SK-N-DZ (cell line): ENCODE results near the gene PLA2G2F.
"Not testable (repeated sequence)": the region's sequence is repeated elsewhere in the genome, so short reads cannot be mapped to it uniquely, and the experiment has no call there.

ENCODE experiments used
- DNase-seq: peaks from one replicate; pipeline ENCODE4 v3.0.0-alpha.2; 2015; ENCODE audit warnings: low spot score

Gene PLA2G2F

DNA sequence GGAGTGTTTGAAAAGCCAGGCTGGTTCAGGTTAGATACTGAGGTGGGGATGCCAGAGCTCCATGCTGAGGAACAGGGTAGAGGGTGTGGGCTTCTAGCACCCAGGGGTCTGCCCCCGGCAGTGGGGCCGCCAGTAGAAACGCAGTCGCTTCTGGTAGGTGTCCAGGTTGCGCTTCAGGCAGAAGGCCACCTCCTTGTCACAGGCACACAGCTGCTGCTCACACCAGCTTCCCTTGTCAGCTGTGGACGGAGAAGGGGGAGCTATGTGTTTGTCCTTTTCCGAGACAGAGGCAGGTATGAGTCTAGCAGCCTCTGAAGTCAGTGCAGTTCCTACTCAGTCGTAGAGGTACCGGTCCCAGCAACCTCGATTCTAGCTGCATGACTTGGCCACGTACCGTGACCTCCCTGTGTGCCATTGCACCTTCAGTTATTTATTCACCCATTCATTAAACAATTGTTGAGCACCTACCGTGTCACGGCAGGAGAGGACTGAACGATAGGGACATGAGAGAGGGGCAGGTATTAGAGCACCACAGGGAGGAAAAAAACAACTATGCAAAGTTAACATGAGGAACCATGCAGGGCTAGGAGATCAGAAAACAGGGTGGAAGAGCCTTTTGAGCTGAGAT, 25.0 kb upstream of the PLA2G2F start:
- DNase-seq: no peak

DNA sequence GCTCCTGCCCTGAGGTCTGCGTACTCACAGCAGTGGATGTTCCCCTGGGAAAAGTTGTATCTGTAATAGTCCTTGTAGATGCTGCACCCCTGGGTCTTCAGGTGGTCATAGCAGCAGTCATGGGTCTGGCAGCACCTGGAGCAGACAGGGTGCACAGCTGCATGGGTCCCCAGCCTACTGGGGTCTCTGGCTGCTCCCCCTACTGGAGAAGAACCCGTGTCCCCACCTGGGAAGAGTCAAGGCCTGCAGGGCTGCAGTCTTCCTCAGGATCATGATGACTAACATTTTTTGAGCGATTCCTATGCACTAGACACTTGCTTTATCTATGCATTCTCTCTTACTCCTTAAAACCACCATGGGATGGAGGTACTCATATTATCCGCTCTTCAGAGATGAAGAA, 23.6 kb upstream of the PLA2G2F start:
- no peak for DNase-seq

DNA sequence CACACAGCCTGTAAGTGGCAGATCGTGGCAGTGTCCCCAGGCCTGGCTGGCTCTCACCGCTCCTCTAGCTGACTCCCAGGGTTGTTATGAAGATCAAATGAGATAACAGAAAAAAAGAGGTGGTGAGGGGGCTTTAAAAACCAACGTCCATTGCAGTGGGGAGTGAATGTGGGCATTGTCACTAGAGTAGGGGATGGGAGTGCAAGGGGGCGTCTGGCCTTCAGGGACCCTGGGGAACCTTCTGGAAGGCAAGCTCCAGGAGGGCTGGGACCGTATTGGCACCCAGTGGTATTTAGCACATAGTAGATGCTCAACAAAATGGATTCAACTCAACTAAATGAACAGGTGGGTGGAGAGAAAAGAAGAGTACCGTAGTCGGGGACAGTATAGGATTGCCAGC, 23.2 kb upstream of the PLA2G2F start:
- DNase-seq: no peak

DNA sequence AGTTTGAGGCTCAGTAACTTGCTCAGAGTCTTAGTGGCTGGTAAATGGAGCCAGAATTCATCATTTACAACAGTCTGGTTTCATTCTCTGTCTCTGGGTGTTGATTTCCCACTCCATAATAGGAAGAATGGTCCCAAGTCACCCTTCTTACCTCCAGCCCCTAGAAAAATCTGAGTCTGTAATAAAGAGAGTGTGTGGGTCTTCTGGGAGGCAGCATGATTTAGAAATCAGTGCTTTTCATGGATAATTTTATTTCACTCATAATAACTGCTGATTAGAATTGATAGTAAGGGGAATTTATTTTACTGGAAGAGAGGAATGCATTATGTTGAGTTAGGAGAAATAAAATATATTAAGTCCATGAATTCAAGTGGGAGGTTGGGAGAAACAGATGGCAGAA, 21.9 kb upstream of the PLA2G2F start:
- no peak for DNase-seq

DNA sequence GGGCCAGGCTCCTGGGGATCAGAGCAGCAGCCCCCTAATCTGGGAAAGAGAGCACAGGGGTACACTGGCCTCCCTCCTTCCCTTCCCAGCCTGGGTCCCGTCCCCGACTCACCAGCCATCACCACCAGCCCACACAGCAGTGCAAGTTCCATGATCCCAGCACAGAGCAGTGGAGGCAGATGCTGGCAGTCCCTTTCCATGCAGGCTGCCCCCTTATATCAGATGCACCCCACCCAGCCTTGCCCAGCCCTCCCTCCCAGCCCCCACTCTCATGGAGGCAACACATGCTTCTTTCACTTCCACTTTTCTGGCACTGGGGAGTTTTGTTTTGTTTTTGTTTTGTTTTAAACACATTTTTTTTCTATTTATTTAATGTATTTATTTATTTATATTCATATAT, 19.8 kb upstream of the PLA2G2F start, which contains the start of gene PLA2G2D:
TSS of gene PLA2G2D (minus strand) at position 190 of the 400 bp plus-strand sequence. CDS start at position 152, 38 bp downstream.
- no peak for DNase-seq

DNA sequence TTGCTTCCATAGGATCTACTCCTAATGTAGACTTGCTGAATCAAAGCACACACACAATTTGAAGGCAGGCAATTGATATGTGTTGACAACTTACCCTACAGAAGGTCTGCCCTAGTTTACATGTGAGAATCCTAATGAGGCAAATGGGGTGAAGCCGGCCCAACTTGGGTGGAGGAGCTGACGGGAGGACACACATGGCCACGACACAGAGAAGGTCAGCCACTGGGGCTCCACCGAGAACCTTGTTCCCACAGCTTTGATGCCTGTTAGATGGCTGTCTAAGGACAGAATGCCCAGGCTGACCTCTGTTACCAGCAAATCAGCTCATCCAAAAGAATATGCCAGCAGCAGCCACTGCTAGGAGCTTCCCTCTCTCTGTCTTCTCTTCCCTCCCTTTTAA, 18.3 kb upstream of the PLA2G2F start:
- DNase-seq: no peak

DNA sequence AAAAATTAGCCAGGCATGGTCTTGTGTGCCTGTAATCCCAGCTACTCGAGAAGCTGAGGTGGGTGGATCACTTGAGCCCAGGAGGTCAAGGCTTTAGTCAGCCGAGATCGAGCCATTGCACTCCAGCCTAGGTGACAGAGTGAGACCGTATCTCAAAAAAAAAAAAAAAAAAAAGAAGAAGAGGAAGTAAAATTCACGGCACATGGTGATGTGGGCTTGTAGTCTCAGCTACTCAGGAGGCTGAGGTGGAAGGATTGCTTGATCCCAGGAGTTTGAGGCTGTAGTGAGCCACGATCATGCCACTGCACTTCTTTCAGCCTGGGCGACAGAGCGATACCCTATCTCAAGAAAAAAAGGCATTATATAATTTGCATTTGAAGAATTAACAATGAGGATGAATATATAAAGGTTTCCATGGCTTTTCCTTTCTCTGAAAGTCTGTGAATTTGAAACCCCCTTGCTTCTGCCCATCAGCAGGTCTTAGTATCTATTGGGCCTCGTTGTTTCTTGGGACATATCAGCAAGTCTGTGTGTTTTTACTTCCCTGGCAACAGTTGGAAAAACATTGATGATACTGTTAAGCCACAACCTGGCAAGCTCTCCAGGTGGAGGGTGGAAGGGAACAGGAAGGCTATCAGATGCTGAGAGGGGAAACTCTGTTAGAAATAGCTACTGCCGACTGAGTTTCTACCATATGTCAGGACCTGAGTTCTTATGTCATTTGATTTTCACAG, 15.2 kb upstream of the PLA2G2F start:
- no peak for DNase-seq

DNA sequence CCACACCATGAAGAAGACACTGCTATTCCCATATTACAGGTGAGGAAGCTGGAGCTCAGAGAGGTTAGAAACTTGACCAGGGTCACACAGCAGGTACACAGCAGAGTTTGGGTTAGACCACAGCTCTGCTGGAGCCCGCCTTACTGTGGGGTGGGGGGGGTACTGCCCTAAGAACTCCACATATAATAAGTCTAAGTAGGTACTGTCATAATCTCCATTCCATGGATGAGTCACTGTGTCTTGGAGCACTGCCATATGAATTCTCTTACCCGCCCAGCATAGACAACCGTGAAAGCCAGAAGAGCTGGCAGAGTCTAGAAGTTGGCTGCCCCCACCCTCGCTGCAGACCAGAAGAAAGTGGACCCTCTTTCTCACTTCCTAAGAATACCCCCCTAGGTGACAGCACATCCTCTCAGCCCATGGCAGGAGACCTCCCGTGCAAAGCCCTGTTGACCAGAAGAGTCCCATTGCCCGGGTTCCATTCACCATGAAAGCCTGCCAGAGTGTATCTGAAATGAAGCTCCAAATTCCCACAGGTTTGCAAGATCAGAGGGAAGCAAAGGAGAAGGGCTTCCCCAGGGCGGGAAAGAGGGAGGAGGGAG, 14.6 kb upstream of the PLA2G2F start:
- DNase-seq: no peak

DNA sequence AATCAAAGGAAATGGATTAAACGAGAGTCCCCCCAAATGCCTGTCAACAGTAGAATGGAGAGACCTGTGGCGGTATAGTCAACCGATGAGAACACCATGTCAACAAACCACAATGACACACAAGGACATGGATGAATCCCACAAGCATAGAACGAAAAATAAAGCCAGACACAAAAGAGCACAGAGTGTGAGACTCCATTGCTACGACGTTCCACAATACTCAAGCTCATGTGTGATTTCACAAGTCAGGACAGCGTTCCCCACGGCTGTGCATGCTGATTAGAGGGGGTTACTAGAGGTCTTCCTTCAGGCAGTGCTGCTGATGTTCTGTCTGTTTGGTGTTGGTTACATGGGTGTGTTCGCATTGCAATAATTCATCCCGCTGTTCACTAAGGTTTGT, 14.0 kb upstream of the PLA2G2F start:
- no peak for DNase-seq

DNA sequence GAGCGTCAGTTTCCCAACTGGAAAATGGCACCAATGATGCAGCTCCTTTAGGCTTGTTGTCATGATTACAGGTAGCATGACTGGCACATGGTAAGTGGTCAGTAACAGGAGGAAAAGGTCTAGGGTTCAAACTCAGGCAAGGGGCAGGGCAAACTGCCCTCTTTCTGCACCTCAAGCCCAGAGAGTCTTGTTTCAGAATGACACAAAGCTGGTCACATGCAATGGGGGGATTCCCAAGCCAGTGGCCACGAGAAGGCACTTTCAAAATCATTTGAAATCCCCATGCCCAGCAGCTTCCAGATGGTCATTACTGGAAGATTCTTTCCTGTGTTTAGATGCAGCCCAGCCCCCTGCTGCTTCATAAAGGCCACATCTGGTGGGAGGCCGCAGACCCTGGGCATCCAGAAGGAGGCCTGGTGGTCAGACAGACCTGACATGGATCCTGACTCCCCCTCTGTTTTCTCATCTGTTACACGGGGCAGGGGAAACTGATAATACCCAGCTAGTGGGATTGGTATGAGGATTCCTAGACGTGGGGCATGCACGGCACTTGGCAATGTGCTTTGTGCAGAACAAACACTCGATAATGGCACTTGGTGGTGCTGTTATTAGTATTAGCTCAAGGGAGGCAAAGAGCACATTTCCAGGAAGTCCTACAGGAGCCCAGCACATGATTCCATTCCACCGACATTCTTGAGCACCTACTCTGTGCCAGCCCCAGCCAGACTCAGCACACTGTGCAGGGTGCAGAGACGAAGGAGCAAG, 12.9 kb upstream of the PLA2G2F start:
- DNase-seq: no peak

DNA sequence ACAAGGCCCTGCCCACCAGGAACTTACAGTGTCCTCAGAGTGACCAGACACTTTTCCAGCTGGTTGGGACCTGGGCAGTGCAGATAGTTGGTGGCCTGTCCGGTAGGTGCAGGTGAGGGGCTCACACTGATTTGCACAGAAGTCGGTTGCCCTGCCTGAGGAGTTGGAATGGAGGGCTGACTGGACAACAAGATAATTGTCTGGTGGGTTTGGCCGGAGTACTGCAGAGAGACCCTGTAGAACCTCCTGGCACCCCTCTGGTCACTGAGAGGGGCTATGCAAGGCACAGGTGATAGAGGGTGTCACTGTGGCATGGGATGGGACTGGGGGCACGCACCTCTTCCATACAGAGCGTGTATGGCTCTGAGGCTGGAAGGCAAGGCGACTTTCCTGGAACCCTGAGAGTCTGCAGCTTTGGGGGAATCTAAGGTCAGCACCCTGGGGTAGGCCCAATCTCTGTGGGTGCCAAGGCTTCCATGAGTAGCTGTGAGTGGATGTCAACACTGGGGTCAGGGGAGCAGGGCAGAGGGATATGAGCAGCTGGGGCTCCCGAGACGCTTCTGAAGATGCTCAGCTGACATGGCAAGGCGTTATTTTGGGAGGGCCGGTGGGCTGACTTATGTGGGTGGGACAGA, 12.2 kb upstream of the PLA2G2F start:
- no peak for DNase-seq

DNA sequence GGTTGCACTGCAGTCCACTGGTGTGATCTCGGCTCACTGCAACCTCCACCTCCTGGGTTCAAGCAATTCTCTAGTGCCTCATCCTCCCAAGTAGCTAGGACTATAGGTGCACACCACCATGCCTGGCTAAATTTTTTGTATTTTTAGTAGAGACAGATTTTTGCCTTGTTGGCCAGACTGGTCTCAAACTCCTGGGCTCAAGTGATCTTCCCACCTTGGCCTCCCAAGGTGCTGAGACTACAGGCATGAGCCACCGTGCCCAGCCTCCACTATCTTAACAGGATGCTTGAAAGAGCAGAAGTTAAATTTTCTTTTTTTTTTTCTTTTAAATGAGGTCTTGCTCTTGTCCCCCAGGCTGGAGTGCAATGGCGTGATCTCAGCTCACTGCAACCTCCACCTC, 8.6 kb upstream of the PLA2G2F start:
- not testable (repeated sequence) for DNase-seq

DNA sequence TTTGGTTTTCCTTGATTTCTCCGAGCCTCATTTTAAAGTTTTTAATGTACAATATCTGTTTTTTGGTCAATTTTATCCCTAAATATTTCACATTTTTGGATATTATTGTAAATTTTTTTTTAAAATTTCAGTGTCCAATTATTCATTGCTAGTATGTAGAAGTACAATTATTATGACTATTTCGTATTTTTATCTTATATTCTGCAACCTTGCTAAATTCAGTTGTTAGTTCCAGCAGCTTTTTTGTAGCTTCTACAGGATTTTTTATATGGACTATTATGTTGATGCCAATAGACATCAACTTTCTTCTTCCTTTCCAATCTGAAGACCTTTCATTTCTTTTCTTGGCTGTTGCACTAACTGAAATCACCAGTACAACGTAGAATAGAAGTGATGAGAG, 4.1 kb upstream of the PLA2G2F start:
- DNase-seq: no peak

DNA sequence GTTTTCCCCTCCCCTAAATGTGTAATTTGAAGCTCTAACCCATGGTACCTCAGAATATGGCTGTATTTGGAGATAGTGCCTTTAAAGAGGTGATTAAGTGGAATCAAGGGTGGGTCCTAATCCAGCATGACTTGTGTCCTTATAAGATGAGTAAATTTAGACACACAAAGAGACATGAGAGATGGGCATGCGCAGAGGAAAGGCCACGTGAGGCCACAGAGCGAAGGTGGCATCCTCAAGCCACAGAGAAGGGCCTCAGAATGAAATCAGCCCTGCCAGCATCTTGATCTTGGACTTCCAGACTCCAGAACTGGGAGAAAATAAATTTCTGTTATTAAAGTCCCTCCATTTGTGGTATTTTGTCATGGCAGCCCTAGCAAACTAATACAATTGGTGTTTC, 2.9 kb upstream of the PLA2G2F start:
- DNase-seq: no peak

DNA sequence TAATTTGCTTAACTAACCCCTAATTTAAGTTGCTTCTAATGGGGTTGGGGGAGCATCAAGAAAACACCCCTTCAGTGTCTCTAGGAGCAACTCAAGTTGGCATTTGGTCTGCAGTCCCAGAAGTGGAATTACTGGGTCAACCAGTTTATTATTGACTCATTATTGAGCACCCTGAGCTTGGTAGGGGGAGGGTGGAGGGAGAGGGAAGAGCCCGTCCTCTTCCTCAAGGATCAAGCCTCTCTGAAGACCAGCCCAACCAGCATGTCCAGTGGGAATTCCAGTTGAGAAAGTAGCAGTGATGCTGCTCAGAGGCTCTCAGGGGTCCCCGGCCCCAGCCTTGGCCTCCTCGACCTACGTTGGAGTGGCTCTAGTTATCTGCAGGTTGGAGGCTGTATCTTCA, 2.1 kb upstream of the PLA2G2F start:
- DNase-seq: no peak

DNA sequence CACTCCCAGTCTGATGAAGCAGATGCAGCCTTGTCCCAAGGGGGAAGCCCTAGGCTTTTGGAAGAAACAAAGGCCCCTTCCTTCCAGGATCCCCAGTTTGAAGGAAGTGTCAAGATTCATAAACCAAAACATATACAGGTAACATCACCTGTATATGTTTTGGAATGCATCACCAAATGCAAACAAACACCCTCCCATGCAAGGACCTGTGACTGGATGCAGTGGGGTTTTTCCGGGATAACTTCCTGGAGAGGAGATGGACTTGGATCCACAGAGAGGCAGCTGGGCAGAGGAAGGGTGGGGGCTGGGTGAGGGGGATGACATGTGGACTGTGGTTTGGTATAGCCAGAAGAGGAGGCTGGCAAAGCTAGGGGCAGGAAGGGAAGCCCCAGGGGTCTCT, 1.5 kb upstream of the PLA2G2F start:
- no peak for DNase-seq

DNA sequence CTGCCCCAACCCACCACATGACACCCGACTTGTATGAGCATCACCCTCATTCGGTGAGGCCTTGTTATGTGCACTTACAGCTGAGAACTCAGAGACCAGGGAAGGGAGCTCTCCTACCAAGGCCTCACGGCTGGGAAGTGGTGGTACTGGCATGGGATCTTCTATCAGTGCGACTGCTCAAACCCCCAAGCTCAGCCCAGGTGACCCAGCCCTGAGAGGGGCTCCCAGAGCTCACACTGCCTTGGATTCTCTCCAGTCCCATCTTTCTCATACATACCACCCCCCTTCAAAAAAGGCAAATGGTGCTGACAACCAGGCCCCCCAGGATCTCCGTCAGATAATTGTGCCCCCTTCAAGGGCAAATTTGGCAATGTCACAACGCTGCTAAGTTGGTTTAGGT, 777 bp upstream of the PLA2G2F start:
- no peak for DNase-seq

DNA sequence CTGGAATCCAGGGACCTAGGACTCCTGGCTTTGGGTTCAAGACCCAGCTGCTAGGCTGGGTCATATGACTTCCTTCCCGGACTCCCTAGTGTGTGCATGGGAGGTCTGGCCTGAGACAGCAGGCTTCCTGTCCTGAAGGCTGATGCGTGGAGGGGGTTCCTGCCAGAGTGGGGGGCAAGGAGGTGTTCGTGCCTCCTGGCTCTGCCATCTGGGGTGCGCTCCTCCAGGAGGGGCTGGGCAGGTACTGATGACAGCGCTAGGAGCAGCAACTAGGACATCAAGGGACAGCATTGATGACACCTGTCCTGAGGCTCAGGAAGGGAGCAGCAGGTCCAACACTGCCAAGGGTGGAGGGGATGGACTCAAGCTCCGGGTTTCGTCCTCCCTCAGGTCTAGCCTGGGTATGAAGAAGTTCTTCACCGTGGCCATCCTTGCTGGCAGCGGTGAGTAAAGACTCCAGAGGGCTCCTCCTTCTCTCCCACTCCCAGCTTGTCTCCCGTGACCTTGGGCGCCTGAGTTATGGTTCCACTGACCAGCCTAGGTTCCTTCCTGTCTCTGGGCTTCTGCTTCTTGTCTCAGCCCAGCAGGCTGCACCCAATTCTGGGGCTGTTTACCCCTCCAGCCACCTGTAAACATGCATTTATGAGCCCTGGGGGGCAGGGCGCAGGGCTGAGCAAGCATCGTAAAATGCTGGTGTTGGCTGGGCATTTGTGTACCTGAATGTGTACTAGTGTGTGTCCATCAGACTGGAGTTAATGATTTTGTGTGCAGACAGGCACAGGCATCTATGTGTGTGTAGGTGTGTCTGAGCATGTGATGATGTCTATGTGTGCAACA, 871 bp downstream of the PLA2G2F start:
- DNase-seq: no peak

DNA sequence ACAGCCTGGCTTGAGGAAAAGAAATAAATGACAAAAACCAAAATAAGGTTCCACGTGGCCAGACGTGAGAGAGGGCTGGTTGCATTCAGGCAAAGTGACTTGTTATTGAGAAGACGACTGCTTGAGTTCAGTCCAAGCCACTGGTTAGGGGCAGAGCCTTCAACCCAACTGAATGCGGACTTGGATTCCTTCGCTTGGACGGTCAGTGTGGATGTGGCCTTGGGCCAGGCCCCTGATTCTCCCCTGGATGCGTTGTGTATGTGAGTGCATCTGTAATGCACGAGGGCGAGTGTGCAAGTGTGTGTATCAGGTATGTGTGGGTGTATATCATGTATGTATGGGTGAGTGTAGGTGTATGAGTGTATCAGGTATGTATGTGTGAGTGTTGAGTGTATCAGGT, 1.9 kb downstream of the PLA2G2F start:
- no peak for DNase-seq

DNA sequence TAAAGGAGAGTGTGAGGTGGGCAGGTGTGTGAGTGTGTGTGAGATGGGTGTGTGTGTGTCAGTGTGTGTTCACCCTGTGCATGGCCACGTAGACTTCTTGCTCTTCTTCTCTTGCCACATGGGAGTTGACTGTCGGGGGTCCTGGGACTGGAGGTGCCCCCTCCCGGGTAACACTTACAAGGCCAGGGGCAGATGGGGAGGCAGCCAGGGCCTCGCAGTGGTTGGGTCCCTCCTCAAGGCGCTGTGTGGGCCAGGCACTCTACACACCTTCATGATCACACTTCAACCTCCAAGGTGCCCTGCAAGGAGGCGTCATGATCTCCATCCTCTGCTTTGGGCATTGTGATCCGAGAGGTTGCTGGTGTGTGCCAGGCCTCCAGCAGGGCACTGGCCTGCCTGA, 2.3 kb downstream of the PLA2G2F start:
- DNase-seq: no peak
